Measurements from ENCODE around the gene NOD2. TPM values are rescaled to one million over a fixed set of nuclear protein-coding genes. Genes with fewer than 3 reads are reported as not detected.
A peak's percentile ranks its signal among the peaks of the same experiment; 100 is the strongest.

The NOD2 gene
- total and polyA plus RNA-seq, 2 of the 13 experiments (the other 11 are each of a cell fraction or from before 2014, with no cell fraction given) = 0.27 to 0.81 TPM

GRCh38 chr16:50653633-50654519 lies 39.5 kb upstream of the NOD2 start:
- DNase-seq (ENCODE audit: low spot score) (no peak), FAIRE-seq (no peak), ATAC-seq (peak; percentile 53)
- H3K4me3 ChIP-seq (replicated peaks in 1 of 3; ENCODE audit: insufficient read depth in 1 of 3, low read depth in 2 of 3, low read length in 3 of 3) = no peak overlapping the region
- H3K9me3 ChIP-seq (ENCODE audit: low read length) = no peaks in the 10 kb centered on the region
- H4K20me1 ChIP-seq (ENCODE audit: insufficient read depth, low read length) = no peaks in the 10 kb centered on the region
- no peak overlapping the region for H3K9ac ChIP-seq (ENCODE audit: insufficient read depth, low read depth, low read length)
- no peaks in the 10 kb centered on the region for H3K79me2 ChIP-seq (ENCODE audit: insufficient read depth, low read length)
- BruUV-seq (replicated peaks) = no TSS peak
- POLR2A ChIA-PET = interaction anchor here (0.8 to 1.5 kb wide), 2 partner anchors 12 kb away, joined by 4 read pairs; no protein-coding TSS in a partner anchor
- intact Hi-C loops (cut with micrococcal nuclease; ENCODE audit: unreplicated experiment) (no loop called here), in situ Hi-C loops (cut with HindIII; ENCODE audit: extremely low pct_ligation_motif_present, low pct_unique_long_range_greater_than_20kb) (no loop called here)
- H3K36me3 ChIP-seq (replicated peaks in 1 of 2; ENCODE audit: control insufficient read depth in 1 of 2, insufficient read depth in 2 of 2, low read length in 2 of 2) = no peaks in the 10 kb centered on the region
- H3K4me1 ChIP-seq (ENCODE audit: insufficient read depth, low read length) = peaks cover 15% of the 10 kb centered on the region
- H3K27ac ChIP-seq (ENCODE audit: extremely low read length, insufficient read depth, low read length) = no peak overlapping the region
- 49% methylated on average over 11 of the region's 11 CpGs for WGBS (ENCODE audit: low lambda C conversion rate)
- no peak overlapping the region for H2AFZ ChIP-seq (ENCODE audit: low read length)
- no peak overlapping the region for H3K4me2 ChIP-seq (ENCODE audit: low read depth, low read length)
- H3K27me3 ChIP-seq (ENCODE audit: control insufficient read depth in 1 of 2, insufficient read depth in 2 of 2, low read length in 2 of 2) = peaks cover 0 to 1% of the 10 kb centered on the region in 2 experiments; a peak in 1 of 5 replicates
- CTCF ChIA-PET (ENCODE audit: low intra/inter-chr PET ratio, low total read pairs) = no interaction called here
- TF ChIP-seq ZNF224 (CRISPR knock-in tag; IDR thresholded peaks at IDR 0.05) = no peak
- TF ChIP-seq NFATC3 (CRISPR knock-in tag; IDR thresholded peaks at IDR 0.05) = no peak
- TF ChIP-seq ZNF280B (CRISPR knock-in tag; IDR thresholded peaks at IDR 0.05; ENCODE audit: borderline replicate concordance) = no peak
- no peak for TF ChIP-seq PAF1 (CRISPR knock-in tag; IDR thresholded peaks at IDR 0.05)
- TF ChIP-seq ZNF558 (CRISPR knock-in tag; IDR thresholded peaks at IDR 0.05; ENCODE audit: borderline replicate concordance) = no peak
- TF ChIP-seq EHMT2 (IDR thresholded peaks at IDR 0.05; ENCODE audit: borderline replicate concordance, low read depth, low read length) = no peak
- no peak for TF ChIP-seq BRCA1 (CRISPR knock-in tag; IDR thresholded peaks at IDR 0.05)
- peak; percentile 43 for TF ChIP-seq STAG1 (CRISPR knock-in tag; IDR thresholded peaks at IDR 0.05)
- TF ChIP-seq ZNF709 (CRISPR knock-in tag; IDR thresholded peaks at IDR 0.05) = no peak
- no peak for TF ChIP-seq HMG20B (CRISPR knock-in tag; conservative IDR thresholded peaks at IDR 0.05)
- TF ChIP-seq KDM2A (CRISPR knock-in tag; IDR thresholded peaks at IDR 0.05; ENCODE audit: borderline replicate concordance, low read depth) = peak; percentile 30; the same call in 1 of the 2 replicates
- peak; percentile 67; the same call in 1 of the 2 replicates for TF ChIP-seq TFAP4 (IDR thresholded peaks at IDR 0.05; ENCODE audit: borderline replicate concordance, low read depth)
- TF ChIP-seq ZNF414 (CRISPR knock-in tag; IDR thresholded peaks at IDR 0.05) = no peak
- TF ChIP-seq ZNF574 (CRISPR knock-in tag; IDR thresholded peaks at IDR 0.05) = no peak
- no peak for TF ChIP-seq NR1H2 (CRISPR knock-in tag; IDR thresholded peaks at IDR 0.05; ENCODE audit: borderline replicate concordance, low read depth)
- TF ChIP-seq TEAD3 (CRISPR knock-in tag; optimal IDR thresholded peaks at IDR 0.05; ENCODE audit: borderline replicate concordance) = peak; percentile 24
- no peak for TF ChIP-seq ZFX (CRISPR knock-in tag; IDR thresholded peaks at IDR 0.05; ENCODE audit: low read depth)
- TF ChIP-seq JUN (CRISPR knock-in tag; IDR thresholded peaks at IDR 0.05) = no peak

All from HepG2 (cell line).